ENCODE data around the gene FIP1L1.

FIP1L1 gene

GRCh38 chr4:53346920-53347852, 30.3 kb upstream of the FIP1L1 start:
- no peak overlapping the region for H3K4me3 ChIP-seq (ENCODE audit: low read length, poor library complexity, severe bottlenecking)
- no peaks in the 10 kb centered on the region for H3K27me3 ChIP-seq (ENCODE audit: insufficient read depth, low read length, poor library complexity, severe bottlenecking)
- no peaks in the 10 kb centered on the region for H3K9me3 ChIP-seq (ENCODE audit: insufficient read depth, low read depth, low read length)
- H4K20me1 ChIP-seq (ENCODE audit: insufficient read depth, low read length, poor library complexity, severe bottlenecking): no peaks in the 10 kb centered on the region
- H3F3A ChIP-seq (ENCODE audit: low read depth): no peaks in the 10 kb centered on the region
- H3K9ac ChIP-seq (ENCODE audit: low read depth, low read length, poor library complexity, severe bottlenecking): no peak overlapping the region
- H3K36me3 ChIP-seq (ENCODE audit: insufficient read depth, low read length): peaks cover 11% of the 10 kb centered on the region; the same call in 1 of the 2 replicates
- no peak overlapping the region for H2AFZ ChIP-seq (ENCODE audit: low read length)
- H3K9me2 ChIP-seq (replicated peaks; ENCODE audit: low read depth, low read length): no peaks in the 10 kb centered on the region
- no peaks in the 10 kb centered on the region for H3K4me1 ChIP-seq (ENCODE audit: insufficient read depth, low read length, poor library complexity, severe bottlenecking)
- TF ChIP-seq CTCF (conservative IDR thresholded peaks at IDR 0.05; ENCODE audit: low read length) (no peak), EZH2phosphoT487 (IDR thresholded peaks at IDR 0.05; ENCODE audit: borderline replicate concordance) (no peak)
- no peak overlapping the region for H3K4me2 ChIP-seq (ENCODE audit: low read depth, low read length, poor library complexity, severe bottlenecking)
- no peaks in the 10 kb centered on the region for H3K79me2 ChIP-seq (ENCODE audit: insufficient read depth, low read length)

GRCh38 chr4:53348046-53348445, 29.4 kb upstream of the FIP1L1 start:
- H3F3A ChIP-seq (ENCODE audit: low read depth): no peaks in the 10 kb centered on the region
- no peaks in the 10 kb centered on the region for H3K4me1 ChIP-seq (ENCODE audit: insufficient read depth, low read length, poor library complexity, severe bottlenecking)
- no peak overlapping the region for H2AFZ ChIP-seq (ENCODE audit: low read length)
- H3K9ac ChIP-seq (ENCODE audit: low read depth, low read length, poor library complexity, severe bottlenecking): no peak overlapping the region
- no peak overlapping the region for H3K4me3 ChIP-seq (ENCODE audit: low read length, poor library complexity, severe bottlenecking)
- no peaks in the 10 kb centered on the region for H3K9me3 ChIP-seq (ENCODE audit: insufficient read depth, low read depth, low read length)
- no peaks in the 10 kb centered on the region for H3K79me2 ChIP-seq (ENCODE audit: insufficient read depth, low read length)
- no peaks in the 10 kb centered on the region for H3K9me2 ChIP-seq (replicated peaks; ENCODE audit: low read depth, low read length)
- H4K20me1 ChIP-seq (ENCODE audit: insufficient read depth, low read length, poor library complexity, severe bottlenecking): no peaks in the 10 kb centered on the region
- H3K27me3 ChIP-seq (ENCODE audit: insufficient read depth, low read length, poor library complexity, severe bottlenecking): no peaks in the 10 kb centered on the region
- no peak overlapping the region for H3K4me2 ChIP-seq (ENCODE audit: low read depth, low read length, poor library complexity, severe bottlenecking)
- TF ChIP-seq EZH2phosphoT487 (IDR thresholded peaks at IDR 0.05; ENCODE audit: borderline replicate concordance) (no peak), CTCF (conservative IDR thresholded peaks at IDR 0.05; ENCODE audit: low read length) (no peak)
- H3K36me3 ChIP-seq (ENCODE audit: insufficient read depth, low read length): peaks cover 15% of the 10 kb centered on the region; the same call in 1 of the 2 replicates

DNA sequence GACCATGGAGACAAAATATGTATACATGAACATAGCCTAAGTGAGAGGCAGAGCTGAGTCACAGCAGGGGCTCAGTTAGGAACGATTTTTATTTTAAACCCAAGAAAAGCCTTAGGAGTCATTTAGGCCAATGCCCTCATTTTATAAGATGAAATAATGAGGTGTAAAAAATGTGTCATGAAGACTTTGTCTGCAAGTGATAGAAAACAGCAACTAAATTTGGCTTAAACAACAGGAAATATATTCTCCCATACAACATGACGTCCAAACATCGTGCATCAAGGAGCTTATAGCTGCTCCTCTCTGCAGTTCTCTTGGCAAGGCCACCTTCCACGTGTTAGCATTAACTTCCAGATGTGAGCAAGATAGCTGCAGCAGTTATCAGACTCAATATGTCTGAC, 28.4 kb upstream of the FIP1L1 start:
- Histone ChIP-seq H3K4me1 (ENCODE audit: insufficient read depth, low read length, poor library complexity, severe bottlenecking) (no peaks in the 10 kb centered on the region), H3K9ac (ENCODE audit: low read depth, low read length, poor library complexity, severe bottlenecking) (no peak overlapping the region), H3K4me3 (ENCODE audit: low read length, poor library complexity, severe bottlenecking) (no peak overlapping the region), H4K20me1 (ENCODE audit: insufficient read depth, low read length, poor library complexity, severe bottlenecking) (no peaks in the 10 kb centered on the region), H3K9me3 (ENCODE audit: insufficient read depth, low read depth, low read length) (no peaks in the 10 kb centered on the region), H3K79me2 (ENCODE audit: insufficient read depth, low read length) (no peaks in the 10 kb centered on the region), H2AFZ (ENCODE audit: low read length) (no peak overlapping the region), H3K36me3 (ENCODE audit: insufficient read depth, low read length) (peaks cover 15% of the 10 kb centered on the region; the same call in 1 of the 2 replicates), H3F3A (ENCODE audit: low read depth) (no peaks in the 10 kb centered on the region), H3K9me2 (replicated peaks; ENCODE audit: low read depth, low read length) (no peaks in the 10 kb centered on the region), H3K4me2 (ENCODE audit: low read depth, low read length, poor library complexity, severe bottlenecking) (no peak overlapping the region), H3K27me3 (ENCODE audit: insufficient read depth, low read length, poor library complexity, severe bottlenecking) (no peaks in the 10 kb centered on the region)
- TF ChIP-seq EZH2phosphoT487 (IDR thresholded peaks at IDR 0.05; ENCODE audit: borderline replicate concordance) (no peak), CTCF (conservative IDR thresholded peaks at IDR 0.05; ENCODE audit: low read length) (no peak)

All from Loucy (cell line).